Fibroblast of skin of back (primary cell): ENCODE results near the gene RBM43.
"Not testable (repeated sequence)": the region's sequence is repeated elsewhere in the genome, so short reads cannot be mapped to it uniquely, and the experiment has no call there.

Experiments used
- DNase-seq: peaks from one replicate; pipeline ENCODE4 v3.0.0-alpha.2; 2013

Gene RBM43

GRCh38 chr2:151268085-151268484 is 6.4 kb upstream of the RBM43 start:
- no peak for DNase-seq

DNA sequence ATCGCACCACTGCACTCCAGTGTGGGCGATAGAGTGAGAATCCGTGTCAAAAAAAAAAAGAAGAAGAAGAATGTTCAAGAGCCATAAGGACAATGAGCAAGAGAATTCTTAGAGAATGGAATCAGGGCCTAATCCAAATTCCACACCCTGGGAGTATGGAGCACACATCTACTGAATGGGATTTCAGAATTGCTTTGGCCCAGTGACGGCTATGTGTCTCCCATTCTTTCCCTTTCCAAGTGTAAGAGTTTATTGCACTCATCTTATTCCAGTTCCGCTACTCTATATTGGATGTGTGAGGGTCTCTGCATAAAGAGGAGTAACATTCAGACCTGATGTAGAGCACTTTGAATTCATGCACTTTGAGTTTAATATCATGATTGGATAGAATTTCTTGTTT is 5.9 kb upstream of the RBM43 start:
- DNase-seq = no peak

GRCh38 chr2:151265991-151266390 is 4.3 kb upstream of the RBM43 start:
- DNase-seq = no peak

DNA sequence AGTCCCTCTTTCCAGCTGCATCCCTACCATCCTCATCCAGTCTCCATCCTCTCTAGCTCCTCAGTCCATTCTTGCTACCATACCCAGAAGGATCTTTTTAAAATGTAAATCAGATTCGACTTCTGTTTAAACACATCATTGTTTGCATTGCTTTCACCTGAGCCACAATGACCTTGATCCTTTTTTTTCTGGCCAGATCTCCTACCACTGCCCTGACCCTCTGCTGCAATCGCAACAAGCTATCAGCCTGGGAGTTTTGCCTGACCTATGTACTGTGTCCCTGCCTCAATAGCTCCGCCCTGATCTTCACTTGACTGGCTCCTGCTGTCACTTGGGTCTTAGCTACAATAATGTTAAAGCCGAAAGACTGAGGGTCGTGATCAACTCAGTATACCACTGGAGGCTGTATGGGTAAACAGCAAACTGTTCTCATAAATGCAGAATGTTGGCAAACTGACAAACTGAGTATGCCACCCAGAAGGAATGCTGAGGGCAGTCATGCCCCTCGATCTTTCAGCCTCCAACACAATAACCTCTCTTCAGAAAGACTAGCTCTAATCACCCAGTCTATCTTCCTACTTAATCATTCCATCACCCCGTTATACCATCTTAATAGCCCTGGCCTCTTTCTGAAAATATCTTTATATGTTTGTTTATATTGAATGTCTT is 2.6 kb upstream of the RBM43 start:
- DNase-seq = no peak

DNA sequence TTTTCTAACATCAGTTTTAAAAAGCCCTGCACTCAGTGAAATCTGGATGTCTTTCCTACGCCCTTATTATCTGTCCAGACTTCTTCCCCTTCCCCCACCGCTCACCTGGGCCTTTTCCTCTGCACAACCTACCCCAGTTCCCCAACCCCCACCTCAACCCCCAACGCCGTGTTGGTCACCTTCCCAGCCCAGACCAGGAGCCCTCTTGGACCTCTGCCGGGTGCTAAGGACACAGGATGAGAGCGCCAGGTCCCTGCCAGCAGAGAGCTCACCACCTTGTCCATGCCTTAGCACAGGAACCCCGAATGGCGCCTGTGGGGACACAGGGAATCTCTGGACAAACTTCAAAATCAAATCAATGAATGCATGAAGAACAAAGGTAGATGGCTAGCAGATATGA is 966 bp upstream of the RBM43 start:
- DNase-seq = no peak

- no peak for DNase-seq
Measured at GRCh38 chr2:151261977-151262291, 271 bp upstream of the RBM43 start.

- DNase-seq = peak; percentile 20
Measured at GRCh38 chr2:151260573-151261230, 961 bp downstream of the RBM43 start.

GRCh38 chr2:151258121-151258520 is 3.5 kb downstream of the RBM43 start:
- peak; percentile 74 for DNase-seq

DNA sequence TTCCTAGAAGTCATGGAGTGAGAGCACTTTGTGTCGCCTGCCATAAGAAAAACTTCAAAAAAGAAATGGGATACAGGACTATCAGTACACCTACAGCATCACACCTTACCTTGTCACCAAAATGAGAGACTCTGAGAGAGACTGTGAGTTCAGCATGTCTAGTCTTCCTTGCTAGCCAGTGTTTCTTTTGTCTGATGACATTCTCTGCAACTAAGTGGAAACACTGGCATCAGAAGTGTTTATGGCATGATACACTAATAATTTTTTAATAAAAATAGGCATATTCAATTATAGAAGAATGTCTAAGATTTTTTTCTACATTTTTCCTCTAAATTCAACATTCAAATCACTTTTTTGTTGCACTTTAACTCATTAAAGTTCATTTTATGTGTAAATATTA is 9.0 kb downstream of the RBM43 start:
- no peak for DNase-seq

- DNase-seq = peak; percentile 84
Measured at GRCh38 chr2:151251012-151251411, 10.7 kb downstream of the RBM43 start.

GRCh38 chr2:151247432-151247831 is 14.2 kb downstream of the RBM43 start:
- DNase-seq = no peak

GRCh38 chr2:151246152-151246551 is 15.5 kb downstream of the RBM43 start:
- no peak for DNase-seq

DNA sequence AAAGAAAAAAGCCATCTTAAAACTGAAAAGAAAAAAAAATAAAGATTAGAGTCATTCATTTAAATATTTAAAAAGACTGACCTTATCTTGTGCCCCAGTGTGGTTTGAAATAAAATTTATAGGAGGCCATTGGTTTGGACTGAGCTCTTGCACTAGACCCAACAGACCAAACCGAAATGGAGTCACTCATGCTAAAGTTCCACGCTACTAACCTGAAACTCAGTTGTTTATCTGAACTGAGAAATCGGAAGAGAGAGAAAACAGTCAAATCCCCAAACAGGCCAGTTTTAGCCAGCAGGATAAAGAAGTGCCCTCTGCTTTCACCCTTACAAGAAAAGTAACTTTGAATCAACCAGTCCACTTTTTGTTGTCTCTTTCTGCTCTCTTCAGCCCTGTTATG is 18.2 kb downstream of the RBM43 start:
- no peak for DNase-seq

GRCh38 chr2:151241224-151241623 is 20.4 kb downstream of the RBM43 start:
- peak; percentile 25 for DNase-seq

- no peak for DNase-seq
Measured at GRCh38 chr2:151240433-151240832, 21.2 kb downstream of the RBM43 start.

- DNase-seq = no peak
Measured at GRCh38 chr2:151239624-151240023, 22.0 kb downstream of the RBM43 start.

- DNase-seq = peak; percentile 70
Measured at GRCh38 chr2:151238527-151239487, 22.9 kb downstream of the RBM43 start.

DNA sequence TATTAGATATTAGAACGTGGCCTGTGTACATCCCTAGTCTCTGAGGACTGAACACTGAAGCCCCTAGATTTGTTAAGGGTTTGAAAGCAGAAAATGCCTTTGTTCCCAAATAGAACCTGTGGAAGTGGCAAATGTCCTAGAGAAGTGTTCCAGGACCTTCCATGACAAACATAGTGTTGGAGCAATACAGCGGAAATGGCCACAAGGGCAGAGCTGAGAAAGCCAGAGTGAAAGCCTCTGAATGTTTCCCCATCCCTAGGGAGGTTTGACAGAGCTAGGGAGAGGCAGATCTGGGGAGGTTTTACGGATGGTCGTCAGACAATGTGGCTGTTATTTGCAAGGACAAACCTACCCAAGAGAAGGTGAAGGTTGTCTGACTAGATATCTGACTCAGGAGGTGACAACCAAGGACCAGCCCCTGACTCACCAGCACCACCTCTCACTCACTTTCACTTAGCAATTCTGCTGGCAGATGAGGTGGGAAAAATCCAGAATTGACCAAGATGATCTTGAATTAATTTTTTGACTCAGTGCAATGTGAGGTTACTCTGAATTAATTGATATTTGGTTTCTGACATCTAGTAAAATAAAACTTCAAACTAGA is 24.1 kb downstream of the RBM43 start:
- peak; percentile 12 for DNase-seq

GRCh38 chr2:151233760-151234159 is 27.9 kb downstream of the RBM43 start:
- not testable (repeated sequence) for DNase-seq

DNA sequence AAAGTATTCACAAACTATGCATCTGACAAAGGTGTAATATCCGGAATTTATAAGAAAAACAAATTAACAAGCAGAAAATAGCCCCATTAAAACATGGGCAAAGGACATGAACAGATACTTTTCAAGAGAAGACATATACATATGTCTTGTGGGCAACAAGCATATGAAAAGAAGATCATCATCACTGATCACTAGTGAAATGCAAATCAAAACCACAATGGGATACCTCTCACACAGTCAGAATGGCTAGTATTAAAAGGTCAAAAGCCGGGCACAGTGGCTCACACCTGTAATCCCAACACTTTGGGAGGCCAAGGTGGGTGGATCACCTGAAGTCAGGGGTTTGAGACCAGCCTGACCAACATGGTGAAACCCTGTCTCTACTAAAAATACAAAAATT is 28.4 kb downstream of the RBM43 start:
- DNase-seq = not testable (repeated sequence)

- no peak for DNase-seq
Measured at GRCh38 chr2:151230627-151231140, 31.0 kb downstream of the RBM43 start.

- no peak for DNase-seq
Measured at GRCh38 chr2:151228847-151229512, 32.7 kb downstream of the RBM43 start.
